CD4-positive, alpha-beta T cell treated with Interleukin-6 at 100 ng/mL for 8 hours (primary cell): Measurements from ENCODE around the gene SUPT5H.

Source experiments
- DNase-seq: peaks from one replicate; pipeline ENCODE4 v3.0.0-alpha.2; 2020; ENCODE audit warnings: mixed read lengths, low spot score

The SUPT5H gene

GRCh38 chr19:39497701-39497995, 52.3 kb downstream of the SUPT5H start:
- DNase-seq: no peak

GRCh38 chr19:39497996-39498797, 52.8 kb downstream of the SUPT5H start:
- no peak for DNase-seq

- no peak for DNase-seq
These were observed 53.6 kb downstream of the SUPT5H start, which contains the start of gene DLL3 for GRCh38 chr19:39498798-39499642. Gene DLL3, plus strand, starts transcription at chr19:39498947. Its CDS starts 28 bp downstream, at chr19:39498975.

- DNase-seq: no peak
These were observed 54.5 kb downstream of the SUPT5H start for GRCh38 chr19:39499932-39500331.

- no peak for DNase-seq
These were observed 55.2 kb downstream of the SUPT5H start for GRCh38 chr19:39500543-39500942.

- DNase-seq: no peak
These were observed 56.0 kb downstream of the SUPT5H start for GRCh38 chr19:39501340-39501739.

GRCh38 chr19:39502640-39503417, 57.4 kb downstream of the SUPT5H start:
- DNase-seq: peak; percentile 65

- DNase-seq: no peak
These were observed 61.2 kb downstream of the SUPT5H start for GRCh38 chr19:39506598-39506943.

- DNase-seq: peak; percentile 12
These were observed 61.7 kb downstream of the SUPT5H start for GRCh38 chr19:39506944-39507714.

GRCh38 chr19:39507715-39508364, 62.5 kb downstream of the SUPT5H start:
- no peak for DNase-seq

- no peak for DNase-seq
These were observed 63.2 kb downstream of the SUPT5H start for GRCh38 chr19:39508629-39509028.

- no peak for DNase-seq
These were observed 63.9 kb downstream of the SUPT5H start for GRCh38 chr19:39509233-39509632.

- no peak for DNase-seq
These were observed 67.6 kb downstream of the SUPT5H start for GRCh38 chr19:39512988-39513387.

- DNase-seq: no peak
These were observed 69.6 kb downstream of the SUPT5H start, which contains the start of gene SELENOV for GRCh38 chr19:39514840-39515550. Gene SELENOV, plus strand, starts transcription at chr19:39515139. Its CDS starts 74 bp downstream, at chr19:39515213.

GRCh38 chr19:39515551-39516191, 70.3 kb downstream of the SUPT5H start:
- no peak for DNase-seq

- no peak for DNase-seq
These were observed 70.9 kb downstream of the SUPT5H start for GRCh38 chr19:39516270-39516669.

GRCh38 chr19:39517432-39517831, 72.0 kb downstream of the SUPT5H start:
- DNase-seq: no peak

GRCh38 chr19:39518458-39518857, 73.1 kb downstream of the SUPT5H start:
- DNase-seq: no peak

- DNase-seq: no peak
These were observed 73.6 kb downstream of the SUPT5H start for GRCh38 chr19:39518975-39519374.
